Keratinocyte (primary cell): Measurements from ENCODE around the gene PLS3.

Experiments
- EZH2 ChIP-seq: IDR thresholded peaks from one replicate; pipeline ENCODE4 v1.6.1; 2012; ENCODE audit warnings: inconsistent platforms, mild to moderate bottlenecking, low read length, moderate library complexity
- TF ChIP-seq, protein P1 (sequence below), 3 experiments: IDR thresholded peaks in 1 of 3; conservative IDR thresholded peaks in 1 of 3; optimal IDR thresholded peaks in 1 of 3; 2 replicates in 2 of 3; 3 replicates in 1 of 3; pipeline versions ENCODE3 to v1.5.1; 2011; ENCODE audit warnings: low read length in 3 of 3, mild to moderate bottlenecking in 3 of 3, moderate library complexity in 2 of 3, control low read depth in 1 of 3, inconsistent platforms in 1 of 3; ENCODE audit not compliant: insufficient read depth in 2 of 3; ENCODE audit errors: extremely low read depth in 1 of 3

DNA sequence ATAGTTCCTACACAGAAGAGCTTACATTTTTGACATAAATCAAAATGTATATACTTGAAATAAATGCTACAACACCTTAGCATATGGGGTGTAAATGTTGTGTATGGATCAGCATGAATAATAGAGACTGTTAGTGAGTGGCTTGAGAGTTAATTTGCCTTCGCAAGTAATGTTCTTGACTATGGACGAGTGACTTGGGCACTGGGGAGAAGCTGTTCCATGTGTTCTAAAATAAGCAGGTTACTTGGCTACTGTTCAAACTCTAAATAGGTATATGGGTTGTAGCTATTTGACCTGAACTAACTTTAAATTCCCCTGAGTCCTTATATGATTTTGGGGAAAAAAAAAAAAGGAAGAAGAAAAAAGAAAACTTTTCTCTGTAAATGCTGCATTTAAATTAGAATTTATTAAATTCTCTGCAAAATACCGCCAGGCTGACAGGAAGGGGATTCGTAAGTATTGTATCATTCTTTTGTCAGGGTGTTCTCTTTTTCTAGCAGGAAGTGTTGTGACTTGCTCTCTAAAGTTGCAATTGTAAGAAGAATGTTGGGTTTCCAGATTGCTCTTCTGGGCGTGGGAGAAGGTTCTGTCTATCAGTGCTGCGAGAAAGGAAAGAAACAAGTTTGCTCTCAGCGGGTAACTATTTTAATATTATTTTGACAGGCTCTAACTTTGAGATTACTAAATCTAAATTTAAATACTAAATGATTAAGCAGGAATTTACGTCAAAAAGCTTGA, 32.2 kb downstream of the PLS3 start:
- TF ChIP-seq, protein P1, sequence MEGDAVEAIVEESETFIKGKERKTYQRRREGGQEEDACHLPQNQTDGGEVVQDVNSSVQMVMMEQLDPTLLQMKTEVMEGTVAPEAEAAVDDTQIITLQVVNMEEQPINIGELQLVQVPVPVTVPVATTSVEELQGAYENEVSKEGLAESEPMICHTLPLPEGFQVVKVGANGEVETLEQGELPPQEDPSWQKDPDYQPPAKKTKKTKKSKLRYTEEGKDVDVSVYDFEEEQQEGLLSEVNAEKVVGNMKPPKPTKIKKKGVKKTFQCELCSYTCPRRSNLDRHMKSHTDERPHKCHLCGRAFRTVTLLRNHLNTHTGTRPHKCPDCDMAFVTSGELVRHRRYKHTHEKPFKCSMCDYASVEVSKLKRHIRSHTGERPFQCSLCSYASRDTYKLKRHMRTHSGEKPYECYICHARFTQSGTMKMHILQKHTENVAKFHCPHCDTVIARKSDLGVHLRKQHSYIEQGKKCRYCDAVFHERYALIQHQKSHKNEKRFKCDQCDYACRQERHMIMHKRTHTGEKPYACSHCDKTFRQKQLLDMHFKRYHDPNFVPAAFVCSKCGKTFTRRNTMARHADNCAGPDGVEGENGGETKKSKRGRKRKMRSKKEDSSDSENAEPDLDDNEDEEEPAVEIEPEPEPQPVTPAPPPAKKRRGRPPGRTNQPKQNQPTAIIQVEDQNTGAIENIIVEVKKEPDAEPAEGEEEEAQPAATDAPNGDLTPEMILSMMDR (optimal IDR thresholded peaks at IDR 0.05 in 1 of 3, IDR thresholded peaks at IDR 0.05 in 1 of 3, conservative IDR thresholded peaks at IDR 0.05 in 1 of 3; ENCODE audit: extremely low read depth in 1 of 3, insufficient read depth in 2 of 3, low read length in 3 of 3): no peak
- TF ChIP-seq EZH2: no peak
